GM12873 (cell line): ENCODE measurements around the gene SKAP2.

ENCODE experiments used
- TF ChIP-seq, protein P1 (sequence below): IDR thresholded peaks from 2 replicates; pipeline ENCODE4 v1.5.1; 2012; ENCODE audit warnings: low read depth, mild to moderate bottlenecking, moderate library complexity, low read length, control low read depth; ENCODE audit not compliant: insufficient read depth; ENCODE audit errors: missing control alignments

Gene SKAP2, protein sequence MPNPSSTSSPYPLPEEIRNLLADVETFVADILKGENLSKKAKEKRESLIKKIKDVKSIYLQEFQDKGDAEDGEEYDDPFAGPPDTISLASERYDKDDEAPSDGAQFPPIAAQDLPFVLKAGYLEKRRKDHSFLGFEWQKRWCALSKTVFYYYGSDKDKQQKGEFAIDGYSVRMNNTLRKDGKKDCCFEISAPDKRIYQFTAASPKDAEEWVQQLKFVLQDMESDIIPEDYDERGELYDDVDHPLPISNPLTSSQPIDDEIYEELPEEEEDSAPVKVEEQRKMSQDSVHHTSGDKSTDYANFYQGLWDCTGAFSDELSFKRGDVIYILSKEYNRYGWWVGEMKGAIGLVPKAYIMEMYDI

DNA sequence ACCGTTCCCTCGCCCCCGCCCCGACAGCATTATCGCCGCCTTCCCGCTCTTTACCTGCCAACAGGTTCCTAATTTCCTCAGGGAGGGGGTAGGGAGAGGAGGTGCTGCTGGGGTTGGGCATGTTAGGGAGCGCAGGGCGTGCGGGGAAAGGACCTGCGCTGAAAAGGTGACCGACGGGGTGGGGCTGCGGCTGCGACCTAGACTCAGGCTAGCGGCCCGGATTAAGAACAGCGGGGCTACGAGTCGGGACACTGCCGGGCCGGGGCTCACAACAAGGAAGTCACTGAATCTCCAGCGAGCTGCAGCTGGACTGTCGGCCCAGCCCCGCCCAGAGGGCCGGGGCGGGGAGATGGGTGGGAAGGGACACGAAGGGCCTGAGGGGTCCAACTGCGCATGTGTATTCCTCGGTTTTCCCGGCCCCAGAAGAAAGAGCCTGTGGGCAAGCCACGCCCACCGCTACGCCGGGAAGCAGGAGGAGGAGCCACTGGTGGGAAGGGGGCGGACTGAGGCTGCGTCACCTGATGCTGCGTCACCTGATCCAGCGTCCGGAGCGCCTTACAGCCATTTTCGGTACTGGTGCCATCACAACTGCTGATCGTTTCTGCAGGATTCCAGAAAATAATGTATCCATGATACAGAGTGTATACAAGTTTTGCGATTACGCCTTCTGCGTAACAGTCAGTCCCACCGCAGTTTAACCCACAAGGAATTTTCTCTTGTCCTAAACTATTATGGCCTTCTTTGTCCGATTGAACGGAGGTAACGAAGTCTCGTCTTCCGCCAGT lies at the start of gene SKAP2:
Gene SKAP2 (minus strand): TSS at position 282 of the 785 bp plus-strand sequence. CDS start 161 bp downstream, at position 121.
- TF ChIP-seq, protein P1, sequence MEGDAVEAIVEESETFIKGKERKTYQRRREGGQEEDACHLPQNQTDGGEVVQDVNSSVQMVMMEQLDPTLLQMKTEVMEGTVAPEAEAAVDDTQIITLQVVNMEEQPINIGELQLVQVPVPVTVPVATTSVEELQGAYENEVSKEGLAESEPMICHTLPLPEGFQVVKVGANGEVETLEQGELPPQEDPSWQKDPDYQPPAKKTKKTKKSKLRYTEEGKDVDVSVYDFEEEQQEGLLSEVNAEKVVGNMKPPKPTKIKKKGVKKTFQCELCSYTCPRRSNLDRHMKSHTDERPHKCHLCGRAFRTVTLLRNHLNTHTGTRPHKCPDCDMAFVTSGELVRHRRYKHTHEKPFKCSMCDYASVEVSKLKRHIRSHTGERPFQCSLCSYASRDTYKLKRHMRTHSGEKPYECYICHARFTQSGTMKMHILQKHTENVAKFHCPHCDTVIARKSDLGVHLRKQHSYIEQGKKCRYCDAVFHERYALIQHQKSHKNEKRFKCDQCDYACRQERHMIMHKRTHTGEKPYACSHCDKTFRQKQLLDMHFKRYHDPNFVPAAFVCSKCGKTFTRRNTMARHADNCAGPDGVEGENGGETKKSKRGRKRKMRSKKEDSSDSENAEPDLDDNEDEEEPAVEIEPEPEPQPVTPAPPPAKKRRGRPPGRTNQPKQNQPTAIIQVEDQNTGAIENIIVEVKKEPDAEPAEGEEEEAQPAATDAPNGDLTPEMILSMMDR, result no peak

DNA sequence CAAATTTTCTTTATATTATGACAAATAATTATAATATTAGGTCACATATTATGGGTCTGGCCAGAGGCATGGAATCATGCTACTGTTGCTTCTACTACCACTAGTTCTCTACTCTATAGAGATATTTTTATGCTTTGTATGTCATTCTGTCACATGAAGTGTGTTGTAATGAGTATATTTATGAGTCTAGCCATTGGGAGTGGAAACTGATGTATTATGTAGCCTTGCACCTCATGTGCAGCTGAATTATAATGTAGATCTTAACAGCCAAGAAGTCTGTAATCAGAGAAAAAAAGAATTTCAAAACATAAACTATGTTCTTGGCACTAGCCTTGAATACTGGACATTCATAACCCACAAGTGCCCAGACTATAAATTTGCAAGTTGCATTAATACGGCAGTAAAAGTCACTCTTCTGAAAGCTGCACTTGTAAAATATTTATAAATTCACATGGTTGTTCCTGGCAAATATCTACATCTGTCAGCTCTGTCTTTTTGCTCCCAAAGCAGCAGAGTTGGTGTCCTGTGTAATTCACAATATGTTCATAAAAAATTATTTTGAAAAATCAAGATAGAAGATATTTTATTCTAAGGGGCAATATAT lies 48.6 kb upstream of the SKAP2 start:
- TF ChIP-seq, protein P1, result no peak

DNA sequence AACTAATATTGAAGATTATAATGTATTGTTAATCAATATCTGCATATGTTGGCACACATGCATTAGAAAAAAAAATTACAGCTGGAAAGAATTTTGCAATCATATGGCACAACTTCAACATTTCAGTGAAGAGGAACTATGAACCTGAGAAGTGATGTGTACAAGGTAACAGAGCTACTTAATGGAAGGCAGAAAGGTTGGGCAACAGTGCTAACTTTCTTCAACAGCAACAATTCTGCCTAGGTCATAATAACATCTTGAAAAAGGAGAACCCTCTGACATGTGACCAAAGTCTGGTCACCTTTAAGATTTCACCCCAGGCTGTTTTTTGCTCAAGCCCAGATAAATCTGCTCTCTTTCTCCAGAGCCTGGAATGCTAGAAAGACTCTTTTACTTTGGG lies 47.9 kb upstream of the SKAP2 start:
- TF ChIP-seq, protein P1, result no peak

DNA sequence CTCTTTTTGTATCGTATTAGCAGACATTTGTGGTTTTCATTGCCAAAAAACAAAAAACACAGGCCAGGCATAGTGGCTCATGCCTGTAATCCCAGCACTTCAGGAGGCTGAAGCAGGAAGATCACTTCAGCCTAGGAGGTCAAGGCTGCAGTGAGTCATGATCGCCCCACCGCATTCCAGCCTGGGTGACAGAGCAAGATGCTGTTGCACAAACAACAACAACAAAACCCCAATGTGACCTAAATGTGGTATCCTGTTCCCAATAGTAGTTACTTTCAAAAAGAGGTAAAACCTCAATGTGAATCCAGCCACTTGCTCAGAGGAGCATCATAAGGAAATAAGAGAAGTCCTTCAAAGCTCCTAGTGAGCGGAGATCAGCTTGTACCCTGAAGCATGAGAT lies 45.8 kb upstream of the SKAP2 start:
- TF ChIP-seq, protein P1, result no peak

DNA sequence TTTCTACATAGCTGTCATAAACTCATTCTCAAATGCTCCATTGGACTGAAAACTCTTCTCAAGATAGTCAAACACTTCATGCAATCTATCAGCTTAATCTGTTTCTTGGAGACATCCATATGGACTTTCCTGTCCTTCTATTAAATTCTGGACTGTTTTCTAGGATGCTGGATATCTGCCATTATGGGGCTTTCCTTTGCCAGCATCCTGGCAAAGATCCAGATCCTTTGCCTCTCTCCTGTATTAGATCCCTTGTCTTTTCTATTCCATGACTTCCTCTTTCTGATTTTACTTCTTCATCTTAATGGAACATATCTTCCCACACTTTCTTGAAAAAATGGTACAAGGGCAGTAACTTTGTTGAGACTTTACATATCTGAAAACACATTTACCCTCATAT lies 35.9 kb upstream of the SKAP2 start:
- TF ChIP-seq, protein P1, result no peak

DNA sequence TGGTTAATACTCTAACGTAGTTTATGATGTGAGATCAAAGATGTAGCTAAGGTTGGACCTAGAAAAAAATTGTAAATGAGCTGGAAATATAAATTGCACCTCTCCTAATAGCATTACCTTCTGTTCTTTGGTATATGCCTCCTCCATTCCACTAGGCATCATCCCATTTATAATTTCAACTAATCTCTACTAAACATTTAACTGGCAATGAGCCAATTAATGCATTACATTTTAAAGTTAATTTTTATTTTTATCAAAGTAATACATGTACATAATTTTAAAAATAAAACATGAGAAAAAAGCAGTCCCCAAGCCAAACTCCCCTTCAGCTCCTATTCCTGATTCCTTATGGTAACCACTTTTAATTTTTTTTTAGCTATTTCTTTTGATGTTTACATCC lies 35.1 kb upstream of the SKAP2 start:
- TF ChIP-seq, protein P1, result no peak

DNA sequence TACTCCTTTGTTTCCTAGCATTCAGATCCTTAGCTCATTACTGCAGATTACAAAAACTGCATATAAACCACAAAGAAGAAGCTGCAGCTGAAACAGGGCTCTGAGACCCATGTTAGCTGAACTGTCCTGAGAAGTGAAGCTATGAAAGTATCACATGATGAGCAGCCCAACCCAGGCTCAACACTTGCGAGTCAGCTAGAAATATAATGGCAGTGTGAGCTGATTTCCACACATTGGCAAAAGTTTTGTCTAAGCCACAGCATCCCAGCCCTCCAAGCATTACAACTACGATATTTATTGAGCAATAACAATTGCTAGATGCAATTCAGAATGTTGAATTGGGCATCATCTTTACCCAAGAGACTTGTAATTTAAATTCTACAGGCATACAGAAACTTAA lies 34.5 kb upstream of the SKAP2 start:
- TF ChIP-seq, protein P1, result no peak
